HG03575 (cell line): ENCODE data around the gene VPS9D1.
"Not testable (repeated sequence)": the region's sequence is repeated elsewhere in the genome, so short reads cannot be mapped to it uniquely, and the experiment has no call there.

Experiments
- ATAC-seq: cut with Tn5 transposase; IDR thresholded peaks from one replicate; pipeline ENCODE4 v1.9.1; 2021; ENCODE audit not compliant: unreplicated experiment, insufficient number of reproducible peaks, low FRiP score; ENCODE audit errors: extremely low read depth

Gene VPS9D1

DNA sequence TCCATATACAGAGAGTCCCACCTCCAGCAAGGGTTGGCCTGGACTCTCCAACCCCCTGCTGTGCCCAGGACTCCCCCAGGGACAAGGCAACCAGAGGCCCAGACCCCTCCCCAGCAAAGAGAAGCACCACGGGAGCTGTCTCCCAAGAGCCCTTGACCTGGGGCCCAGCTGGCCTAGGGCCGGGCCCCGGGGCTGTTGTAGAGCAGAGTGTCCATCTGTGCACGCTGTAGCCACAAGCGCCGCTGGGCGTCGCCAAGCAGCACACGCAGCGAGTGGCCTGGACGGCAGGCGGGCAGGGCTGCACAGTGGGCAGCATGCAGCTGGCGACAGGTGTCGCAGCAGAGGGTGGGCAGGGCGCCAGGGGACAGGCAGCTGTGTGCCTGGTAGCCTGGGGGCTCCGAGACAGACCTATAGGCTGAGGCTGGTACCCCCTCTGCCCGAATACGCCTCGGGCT lies 23.5 kb downstream of the VPS9D1 start:
- no peak for ATAC-seq

DNA sequence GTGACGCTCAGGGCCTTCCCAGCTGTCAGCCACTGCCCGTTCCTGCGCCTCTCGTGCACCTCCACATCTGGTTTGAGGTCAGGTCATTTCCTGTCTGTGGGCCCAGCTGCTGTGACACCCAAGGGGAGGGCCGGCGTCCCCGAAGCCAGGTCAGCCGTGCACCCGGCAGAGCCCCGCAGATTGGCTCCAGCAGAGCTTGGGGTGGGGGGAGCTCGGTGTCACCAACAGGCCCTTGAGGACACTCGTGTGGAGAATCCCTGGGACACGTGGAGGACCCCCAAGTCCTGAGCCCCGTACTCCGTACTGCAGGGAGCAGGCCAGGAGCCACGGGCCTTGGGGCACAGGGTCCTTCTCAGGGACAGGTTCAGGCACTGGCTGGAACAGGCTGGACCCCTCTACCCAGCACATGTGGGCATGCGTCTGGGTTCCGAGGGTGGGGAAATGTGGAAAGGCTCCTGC lies 24.0 kb downstream of the VPS9D1 start:
- ATAC-seq: no peak

DNA sequence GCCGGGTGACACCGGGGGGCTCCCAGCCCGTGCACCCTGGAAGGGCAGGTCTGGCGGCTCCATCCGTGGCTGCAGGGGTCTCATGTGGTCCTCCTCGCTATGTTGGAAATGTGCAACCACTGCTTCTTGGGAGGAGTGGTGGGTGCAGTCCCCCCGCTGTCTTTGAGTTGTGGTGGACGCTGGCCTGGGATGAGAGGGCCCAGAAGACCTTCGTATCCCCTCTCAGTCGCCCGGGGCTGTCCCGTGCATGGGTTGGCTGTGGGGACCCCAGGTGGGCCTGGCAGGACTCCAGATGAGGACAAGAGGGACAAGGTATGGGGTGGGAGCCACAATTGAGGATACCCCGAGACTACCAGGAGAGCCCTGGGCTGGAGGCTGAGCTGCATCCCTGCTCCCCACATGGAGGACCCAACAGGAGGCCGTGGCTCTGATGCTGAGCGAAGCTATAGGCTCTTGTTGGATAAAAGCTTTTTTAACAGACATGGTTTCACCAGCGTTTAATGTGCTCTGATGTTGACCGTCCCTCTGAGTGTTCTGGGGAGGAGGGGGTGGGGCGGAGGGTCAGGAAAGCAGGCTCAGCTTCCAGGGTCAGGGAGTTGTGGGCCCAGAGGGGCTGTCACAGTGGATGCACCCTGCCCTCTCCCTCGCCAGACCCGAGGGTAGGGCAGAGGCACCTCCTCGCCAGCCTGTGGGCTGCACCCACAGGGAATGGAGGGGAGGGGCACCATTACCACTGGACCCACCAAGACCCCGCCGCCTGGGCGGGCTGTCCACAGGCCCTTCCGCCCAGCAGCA lies 24.6 kb downstream of the VPS9D1 start:
- ATAC-seq: no peak

DNA sequence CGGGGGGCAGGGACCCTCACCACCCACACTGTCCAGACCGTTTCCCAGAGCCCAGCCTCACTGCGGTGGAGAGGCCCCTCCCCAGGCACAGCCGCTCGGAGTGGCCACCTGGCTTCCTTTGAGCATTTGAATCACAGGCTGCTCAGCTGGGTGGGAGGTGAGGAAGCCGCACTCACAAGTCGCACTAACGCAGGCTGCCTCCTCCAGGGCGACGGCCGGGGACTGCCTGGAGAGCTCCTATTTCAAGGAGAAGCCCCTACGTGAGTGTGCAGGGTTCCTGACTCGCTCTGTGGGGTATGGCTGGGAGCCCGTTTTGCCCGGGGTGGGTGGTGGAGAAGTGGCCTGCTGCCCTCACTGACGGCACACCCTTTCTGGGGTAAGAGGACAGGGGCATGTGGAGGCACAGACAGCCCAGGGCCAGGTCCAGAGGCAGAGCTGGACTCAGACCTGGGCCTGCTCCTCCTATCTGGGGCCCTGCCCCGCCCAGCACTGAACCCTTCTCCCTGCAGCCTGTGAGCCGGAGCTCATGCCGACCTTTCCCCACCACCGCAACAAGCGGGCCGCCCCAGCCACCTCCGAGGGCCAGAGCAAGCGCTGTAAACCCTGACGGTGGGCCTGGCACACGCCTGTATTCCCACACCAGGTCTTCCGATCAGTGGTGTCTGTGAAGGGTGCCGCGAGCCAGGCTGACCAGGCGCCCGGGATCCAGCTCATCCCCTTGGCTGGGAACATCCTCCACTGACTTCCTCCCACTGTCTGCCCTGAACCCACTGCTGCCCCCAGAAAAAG lies 25.4 kb downstream of the VPS9D1 start:
- no peak for ATAC-seq

DNA sequence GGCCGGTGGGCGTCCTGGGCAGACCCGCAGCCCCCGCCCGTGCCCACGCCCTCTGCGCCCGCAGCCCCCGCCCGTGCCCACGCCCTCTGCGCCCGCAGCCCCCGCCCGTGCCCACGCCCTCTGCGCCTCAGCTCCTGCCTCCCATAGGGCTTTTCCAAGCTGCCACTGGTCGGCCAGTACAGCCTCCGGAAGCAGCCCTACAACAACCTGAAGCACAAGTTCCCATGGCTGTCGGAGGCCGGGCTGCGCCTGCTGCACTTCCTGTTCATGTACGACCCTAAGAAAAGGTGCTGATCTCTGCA lies 26.0 kb downstream of the VPS9D1 start:
- not testable (repeated sequence) for ATAC-seq

DNA sequence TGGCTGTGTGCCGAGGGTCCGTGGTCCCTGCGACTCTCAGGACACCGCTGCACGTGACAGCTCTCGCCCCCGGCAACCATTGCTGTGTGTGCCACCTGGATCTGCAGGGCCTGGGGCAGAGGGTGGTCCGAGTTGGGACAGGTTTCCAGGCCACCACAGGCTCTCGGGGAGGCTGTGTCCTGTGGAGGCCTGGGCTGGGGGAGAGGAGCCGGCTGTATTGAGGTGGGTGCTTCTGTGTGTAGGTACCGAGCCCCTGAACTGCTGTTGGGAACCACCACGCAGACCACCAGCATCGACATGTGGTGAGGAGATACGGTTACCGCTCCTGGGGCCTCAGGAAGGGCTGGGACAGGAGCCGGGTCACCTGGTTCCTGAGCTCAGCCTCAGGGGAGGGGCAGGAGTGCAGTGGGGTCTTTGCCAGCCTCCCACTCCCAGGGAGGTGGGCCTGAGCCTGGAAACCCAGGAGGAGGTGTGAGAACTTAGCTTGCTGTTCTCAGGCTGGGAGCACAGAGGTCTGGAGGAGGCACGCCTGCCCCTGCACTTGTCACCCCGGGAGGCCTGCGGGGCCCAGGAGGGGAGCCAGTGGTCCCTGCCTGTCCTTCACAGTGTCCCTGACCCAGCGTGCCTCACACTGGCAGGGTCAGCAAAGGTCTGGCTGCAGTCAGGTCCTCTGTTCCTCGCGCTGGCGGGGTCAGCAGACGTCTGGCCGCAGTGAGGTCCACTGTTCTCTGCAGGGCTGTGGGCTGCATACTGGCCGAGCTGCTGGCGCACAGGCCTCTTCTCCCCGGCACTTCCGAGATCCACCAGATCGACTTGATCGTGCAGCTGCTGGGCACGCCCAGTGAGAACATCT lies 26.5 kb downstream of the VPS9D1 start:
- no peak for ATAC-seq

DNA sequence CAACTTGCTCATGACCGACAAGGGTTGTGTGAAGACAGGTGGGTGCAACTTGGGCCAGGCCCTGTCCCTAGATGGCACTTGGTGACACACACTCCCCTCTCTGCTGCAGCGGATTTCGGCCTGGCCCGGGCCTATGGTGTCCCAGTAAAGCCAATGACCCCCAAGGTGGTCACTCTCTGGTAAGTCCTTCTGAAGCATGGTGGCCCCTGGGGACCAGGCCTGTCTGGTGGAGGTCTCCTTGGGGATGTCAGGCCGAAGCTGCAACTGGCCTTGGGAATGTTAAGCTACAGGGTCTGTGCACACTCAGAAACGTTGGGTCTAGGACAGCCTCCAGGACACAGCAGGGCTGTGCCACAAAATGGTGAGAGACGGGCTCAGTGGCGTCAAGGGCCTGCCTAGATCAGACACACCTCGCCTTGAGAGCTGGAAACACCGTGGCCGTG lies 27.4 kb downstream of the VPS9D1 start:
- ATAC-seq: no peak

DNA sequence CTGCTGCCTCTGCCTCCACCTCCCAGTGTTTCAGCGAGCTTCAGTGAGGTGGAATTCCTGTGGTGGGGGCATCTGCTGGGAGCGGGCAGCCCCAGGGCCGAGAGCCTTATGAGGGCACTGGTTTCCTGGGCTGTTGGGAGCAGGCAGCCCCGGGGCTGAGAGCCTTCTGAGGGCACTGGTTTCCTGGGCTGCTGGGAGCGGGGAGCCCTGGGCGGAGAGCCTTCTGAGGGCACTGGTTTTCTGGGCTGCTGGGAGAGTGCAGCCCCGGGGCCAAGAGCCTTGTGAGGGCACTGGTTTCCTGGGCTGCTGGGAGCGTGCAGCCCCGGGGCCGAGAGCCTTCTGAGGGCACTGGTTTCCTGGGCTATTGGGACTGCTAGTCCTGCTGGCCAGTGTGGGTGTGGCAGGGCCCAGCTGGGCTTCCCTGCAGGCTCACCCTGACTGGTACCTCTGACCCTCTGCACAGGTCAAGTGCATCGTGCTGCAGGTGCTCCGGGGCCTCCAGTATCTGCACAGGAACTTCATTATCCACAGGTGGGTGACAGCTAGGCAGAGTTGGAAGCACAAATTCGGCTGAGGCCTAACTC lies 28.6 kb downstream of the VPS9D1 start:
- ATAC-seq: no peak

DNA sequence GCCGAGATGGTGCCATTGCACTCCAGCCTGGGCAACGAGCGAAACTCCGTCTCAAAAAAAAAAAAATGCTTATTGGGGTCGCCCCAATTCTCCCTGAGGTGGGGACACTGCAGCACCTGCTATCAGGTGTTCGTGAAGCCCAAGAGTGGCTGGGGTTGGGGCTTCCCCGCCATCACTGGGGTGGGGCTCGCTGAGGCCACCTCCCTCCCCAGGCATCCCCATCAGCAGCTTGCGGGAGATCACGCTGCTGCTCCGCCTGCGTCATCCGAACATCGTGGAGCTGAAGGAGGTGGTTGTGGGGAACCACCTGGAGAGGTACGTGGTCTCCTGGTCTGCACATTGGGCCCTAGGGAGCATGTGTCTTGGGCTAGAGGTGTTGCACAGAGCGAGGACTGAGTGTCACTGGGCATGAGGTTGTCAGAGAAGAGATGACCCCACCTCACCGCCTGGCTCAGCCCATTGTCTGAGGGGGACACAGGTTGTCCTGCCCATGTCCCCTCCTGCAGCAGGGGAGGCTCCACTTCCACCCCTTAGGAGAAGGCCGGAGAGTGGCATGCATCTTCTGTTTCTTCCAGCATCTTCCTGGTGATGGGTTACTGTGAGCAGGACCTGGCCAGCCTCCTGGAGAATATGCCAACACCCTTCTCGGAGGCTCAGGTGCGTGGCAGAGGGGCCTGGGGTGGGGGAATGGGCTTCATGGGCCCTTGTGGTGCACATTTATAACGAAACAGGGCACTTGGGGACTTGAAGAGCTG lies 29.3 kb downstream of the VPS9D1 start:
- ATAC-seq: no peak

DNA sequence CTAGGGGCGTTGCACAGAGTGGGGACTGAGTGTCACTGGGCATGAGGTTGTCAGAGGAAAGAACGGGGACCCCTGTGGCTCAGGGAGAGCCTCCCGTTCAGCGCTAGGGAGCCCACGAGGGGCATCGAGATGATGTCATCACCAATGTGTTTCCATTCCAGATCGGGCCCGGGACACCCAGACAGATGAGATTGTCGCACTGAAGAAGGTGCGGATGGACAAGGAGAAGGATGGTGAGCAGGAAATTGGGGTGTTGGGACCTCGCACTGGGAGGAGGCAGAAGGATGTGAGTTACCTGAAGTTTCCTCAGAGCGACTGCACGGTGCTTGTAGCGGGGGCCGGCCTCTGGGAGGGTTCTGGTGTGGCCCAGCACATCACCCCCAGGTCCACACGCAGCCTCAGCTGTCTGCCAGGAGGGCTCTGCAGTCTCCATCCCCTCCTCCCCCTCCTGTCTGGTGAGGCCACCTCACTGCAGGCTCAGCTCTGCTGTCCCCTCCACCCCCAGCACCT lies 30.3 kb downstream of the VPS9D1 start:
- no peak for ATAC-seq

DNA sequence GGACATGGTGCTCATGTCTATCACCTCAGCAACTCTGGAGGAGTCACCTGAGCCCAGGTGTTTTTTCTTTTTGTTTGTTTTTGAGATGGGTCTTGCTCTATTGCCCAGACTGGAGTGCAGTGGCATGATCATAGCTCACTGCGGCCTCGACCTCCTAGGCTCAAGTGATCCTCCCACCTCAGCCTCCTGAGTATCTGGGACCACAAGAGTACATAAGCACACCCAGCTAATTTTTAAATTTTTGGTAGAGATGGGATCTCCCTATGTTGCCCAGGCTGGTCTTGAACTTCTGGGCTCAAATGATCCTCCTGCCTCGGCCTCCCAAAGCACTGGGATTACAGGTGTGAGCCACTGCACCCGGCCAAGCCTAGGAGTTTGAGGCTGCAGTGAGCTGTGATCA lies 31.1 kb downstream of the VPS9D1 start:
- ATAC-seq: not testable (repeated sequence)

DNA sequence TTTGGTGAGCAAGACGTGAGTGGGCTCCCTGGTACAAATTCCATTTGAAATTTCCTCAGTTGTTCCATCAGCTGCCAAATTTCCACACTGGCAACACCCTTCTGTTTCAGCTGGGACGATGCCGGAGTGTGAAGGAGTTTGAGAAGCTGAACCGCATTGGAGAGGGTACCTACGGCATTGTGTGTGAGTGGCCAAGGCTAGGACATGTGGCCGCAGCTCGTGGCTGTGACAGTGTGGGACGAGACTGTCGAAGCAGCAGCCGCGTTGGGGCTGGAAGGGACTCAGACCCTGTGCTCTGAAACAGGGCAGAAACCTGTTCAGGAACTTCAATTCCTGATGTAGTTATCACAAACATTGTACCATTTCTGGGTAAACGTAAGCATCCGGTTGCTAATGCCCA lies 31.6 kb downstream of the VPS9D1 start:
- ATAC-seq: no peak

DNA sequence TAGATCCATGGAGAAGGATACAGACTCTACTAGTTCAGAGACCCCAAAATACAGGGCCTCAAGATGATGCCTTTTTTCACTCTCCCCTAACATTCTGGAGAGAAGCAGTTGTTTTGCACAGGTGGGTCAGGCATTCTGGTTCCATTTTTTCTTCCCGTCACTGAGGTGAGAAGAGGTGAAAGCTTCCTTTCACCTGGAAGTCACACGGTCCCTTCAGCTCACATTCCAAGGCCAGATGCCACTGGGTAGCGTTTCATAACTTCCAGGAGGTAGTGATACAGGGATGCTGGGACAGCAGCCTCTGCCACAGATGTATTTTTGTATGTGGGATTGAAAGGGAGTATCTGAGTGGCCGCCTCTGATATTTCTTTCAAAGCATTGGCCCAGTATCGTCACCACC lies 32.3 kb downstream of the VPS9D1 start:
- ATAC-seq: no peak

DNA sequence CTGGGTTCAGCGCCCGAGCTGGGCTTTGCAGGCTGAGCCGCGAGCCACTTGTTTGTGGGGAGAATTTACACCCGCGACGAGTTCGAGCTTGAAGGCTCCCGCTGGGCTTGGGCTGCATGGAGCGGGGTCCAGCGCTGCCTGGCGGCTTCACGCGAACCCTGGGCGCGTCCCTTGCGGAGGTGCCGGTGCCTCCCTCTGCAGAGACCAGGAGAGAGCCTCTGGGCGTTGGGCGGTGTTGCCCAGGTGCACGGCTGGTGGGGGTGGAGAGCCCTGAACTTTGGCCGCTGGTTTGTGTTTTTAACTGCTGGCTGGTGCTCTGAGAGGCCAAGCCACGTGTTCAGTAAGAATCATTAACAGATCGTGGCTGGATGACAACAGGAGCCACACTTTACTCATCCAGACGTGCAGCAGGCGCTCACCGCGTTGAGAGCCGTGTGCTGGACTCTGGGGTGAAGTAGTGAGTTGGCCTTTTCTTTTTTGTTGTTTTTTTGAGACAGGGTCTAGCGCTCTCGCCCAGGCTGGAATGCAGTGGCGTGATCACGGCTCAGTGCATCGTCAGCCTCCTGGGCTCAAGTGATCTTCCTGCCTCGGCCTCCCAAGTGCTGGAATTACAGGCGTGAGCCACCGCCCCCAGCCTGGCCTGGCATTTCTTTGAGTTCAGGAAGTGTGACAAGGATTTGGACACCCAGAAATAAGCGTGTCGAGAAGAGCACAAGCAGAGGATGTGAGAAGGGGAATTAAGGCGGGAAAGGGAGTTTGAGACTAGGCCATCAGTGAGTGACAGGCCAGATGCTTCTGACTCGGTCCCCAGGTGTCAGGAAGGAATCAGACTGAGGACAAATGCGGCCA lies 33.4 kb downstream of the VPS9D1 start:
- no peak for ATAC-seq

DNA sequence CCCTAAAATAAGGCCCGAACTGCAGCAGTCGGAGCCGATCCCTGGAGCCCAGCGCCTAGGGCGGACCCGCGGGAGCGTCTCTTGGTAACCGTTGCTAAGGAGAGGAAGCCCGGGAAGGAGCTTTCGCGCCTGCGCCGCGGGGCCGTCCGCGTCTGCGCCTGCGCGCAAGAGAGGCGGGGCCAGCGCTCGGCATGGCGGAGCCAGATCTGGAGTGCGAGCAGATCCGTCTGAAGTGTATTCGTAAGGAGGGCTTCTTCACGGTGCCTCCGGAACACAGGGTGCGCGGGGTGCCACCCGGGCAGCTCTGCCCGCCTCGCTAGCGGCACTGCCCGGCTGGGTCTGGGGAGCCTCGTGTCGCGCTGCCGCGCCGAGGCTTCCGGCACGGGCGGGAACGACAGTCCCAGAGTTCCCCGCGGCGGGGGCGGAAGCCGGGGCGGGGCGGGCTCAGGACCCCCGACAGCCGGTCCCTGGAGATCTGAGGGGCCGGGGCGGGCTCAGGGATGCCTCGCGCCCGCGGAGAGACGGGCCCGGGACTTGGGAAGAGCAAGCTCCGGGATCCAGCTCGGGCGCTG lies 34.1 kb downstream of the VPS9D1 start, which contains the start of gene CDK10:
Gene CDK10 (plus strand): TSS at position 170 of the 572 bp plus-strand sequence. CDS start 22 bp downstream, at position 192.
- ATAC-seq: no peak

DNA sequence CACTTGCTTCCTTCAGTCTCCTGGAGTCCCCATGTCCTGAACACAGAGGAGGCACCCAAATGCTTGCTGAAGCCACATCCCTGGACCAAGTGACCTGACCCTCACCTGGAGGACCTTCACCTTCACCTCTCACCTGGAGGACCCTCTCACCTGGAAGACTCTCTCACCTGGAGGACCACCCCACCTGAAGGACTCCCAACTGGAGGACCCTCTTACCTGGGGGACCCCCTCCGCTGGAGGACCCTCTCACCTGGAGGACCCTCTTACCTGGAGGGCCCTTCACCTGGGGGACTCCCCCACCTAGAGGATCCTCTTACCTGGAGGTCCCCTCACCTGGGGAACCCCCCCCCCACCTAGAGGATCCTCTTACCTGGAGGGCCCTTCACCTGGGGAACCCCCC lies 34.8 kb downstream of the VPS9D1 start:
- no peak for ATAC-seq

DNA sequence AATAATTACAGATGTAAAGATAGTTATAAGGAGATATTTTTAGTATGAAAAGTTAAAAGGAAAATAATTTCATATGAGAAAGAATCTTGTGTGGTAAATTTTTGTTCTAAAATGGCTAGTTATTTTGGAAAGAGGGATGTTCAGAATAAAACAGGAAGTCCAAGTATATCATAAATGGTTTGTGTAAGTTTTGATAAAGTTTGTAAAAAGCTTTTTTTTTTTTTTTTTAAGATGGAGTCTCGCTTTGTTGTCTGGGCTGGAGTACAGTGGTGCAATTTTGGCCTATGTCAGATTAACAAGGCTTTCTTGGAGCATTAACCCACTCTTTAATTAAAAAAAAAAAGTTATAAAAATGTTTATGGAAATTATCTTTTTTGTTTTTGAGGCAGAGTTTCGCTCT lies 42.4 kb downstream of the VPS9D1 start:
- ATAC-seq: no peak
